Brain microvascular endothelial cell (primary cell): Measurements from ENCODE around the gene DDTL.
"Not testable (repeated sequence)": the region's sequence is repeated elsewhere in the genome, so short reads cannot be mapped to it uniquely, and the experiment has no call there.

Experiments used
- DNase-seq: peaks from one replicate; pipeline ENCODE4 v3.0.0-alpha.2; 2020
- H3K27ac ChIP-seq: fragments of 250-450 bp; sonication (Bioruptor Pico); 2 replicates; pipeline ENCODE4 v1.5.1; 2020; ENCODE audit warnings: mild to moderate bottlenecking, moderate library complexity
- H3K27me3 ChIP-seq: fragments of 250-450 bp; sonication (Bioruptor Pico); replicated peaks from 2 replicates; pipeline ENCODE4 v1.5.1; 2020; ENCODE audit warnings: mild to moderate bottlenecking
- H3K36me3 ChIP-seq: fragments of 250-450 bp; sonication (Bioruptor Pico); replicated peaks from 2 replicates; pipeline ENCODE4 v1.5.1; 2020; ENCODE audit warnings: mild to moderate bottlenecking
- H3K4me3 ChIP-seq: 2 replicates; pipeline ENCODE4 v1.5.1; 2011; ENCODE audit warnings: low read depth, mild to moderate bottlenecking, control low read depth, low read length, moderate library complexity
- in situ Hi-C: cut with HindIII; loops from 2 replicates; pipeline ENCODE4 v1.10.0; 2017; ENCODE audit warnings: low sequenced_read_pairs, low pct_ligation_motif_present
- TF ChIP-seq, protein P1 (sequence below): IDR thresholded peaks from 2 replicates; pipeline ENCODE4 v1.5.1; 2011; ENCODE audit warnings: low read depth, mild to moderate bottlenecking, moderate library complexity, low read length, control low read depth, inconsistent platforms; ENCODE audit errors: missing control alignments

Gene DDTL

DNA sequence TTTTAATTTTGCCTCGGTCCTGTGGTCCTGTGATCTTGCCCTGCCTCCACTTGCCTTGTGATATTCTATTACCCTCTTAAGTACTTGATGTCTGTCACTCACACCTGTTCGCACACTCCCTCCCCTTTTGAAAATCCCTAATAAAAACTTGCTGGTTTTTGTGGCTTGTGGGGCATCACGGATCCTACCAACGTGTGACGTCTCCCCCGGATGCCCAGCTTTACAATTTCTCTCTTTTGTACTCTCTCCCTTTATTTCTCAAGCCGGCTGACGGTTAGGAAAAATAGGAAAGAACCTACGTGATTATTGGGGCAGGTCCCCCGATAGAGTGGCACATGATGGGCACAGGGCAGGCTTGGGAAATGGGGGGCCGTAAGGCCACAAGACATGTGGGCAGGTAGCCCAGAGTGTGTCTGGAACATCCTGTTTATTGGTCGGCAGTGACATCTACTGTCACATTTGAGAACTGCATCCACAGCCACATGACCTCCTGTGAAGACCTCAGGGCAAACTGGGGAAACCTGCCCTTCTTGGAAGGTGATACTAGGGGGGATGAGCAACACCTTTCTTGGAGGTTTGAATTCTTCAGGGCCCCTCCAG lies 10.3 kb upstream of the DDTL start:
- H3K36me3 ChIP-seq, H3K27ac ChIP-seq, in situ Hi-C loops, H3K4me3 ChIP-seq, H3K27me3 ChIP-seq: not testable (repeated sequence)
- TF ChIP-seq, protein P1, sequence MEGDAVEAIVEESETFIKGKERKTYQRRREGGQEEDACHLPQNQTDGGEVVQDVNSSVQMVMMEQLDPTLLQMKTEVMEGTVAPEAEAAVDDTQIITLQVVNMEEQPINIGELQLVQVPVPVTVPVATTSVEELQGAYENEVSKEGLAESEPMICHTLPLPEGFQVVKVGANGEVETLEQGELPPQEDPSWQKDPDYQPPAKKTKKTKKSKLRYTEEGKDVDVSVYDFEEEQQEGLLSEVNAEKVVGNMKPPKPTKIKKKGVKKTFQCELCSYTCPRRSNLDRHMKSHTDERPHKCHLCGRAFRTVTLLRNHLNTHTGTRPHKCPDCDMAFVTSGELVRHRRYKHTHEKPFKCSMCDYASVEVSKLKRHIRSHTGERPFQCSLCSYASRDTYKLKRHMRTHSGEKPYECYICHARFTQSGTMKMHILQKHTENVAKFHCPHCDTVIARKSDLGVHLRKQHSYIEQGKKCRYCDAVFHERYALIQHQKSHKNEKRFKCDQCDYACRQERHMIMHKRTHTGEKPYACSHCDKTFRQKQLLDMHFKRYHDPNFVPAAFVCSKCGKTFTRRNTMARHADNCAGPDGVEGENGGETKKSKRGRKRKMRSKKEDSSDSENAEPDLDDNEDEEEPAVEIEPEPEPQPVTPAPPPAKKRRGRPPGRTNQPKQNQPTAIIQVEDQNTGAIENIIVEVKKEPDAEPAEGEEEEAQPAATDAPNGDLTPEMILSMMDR = peak; percentile 81
- DNase-seq = peak; percentile 63

DNA sequence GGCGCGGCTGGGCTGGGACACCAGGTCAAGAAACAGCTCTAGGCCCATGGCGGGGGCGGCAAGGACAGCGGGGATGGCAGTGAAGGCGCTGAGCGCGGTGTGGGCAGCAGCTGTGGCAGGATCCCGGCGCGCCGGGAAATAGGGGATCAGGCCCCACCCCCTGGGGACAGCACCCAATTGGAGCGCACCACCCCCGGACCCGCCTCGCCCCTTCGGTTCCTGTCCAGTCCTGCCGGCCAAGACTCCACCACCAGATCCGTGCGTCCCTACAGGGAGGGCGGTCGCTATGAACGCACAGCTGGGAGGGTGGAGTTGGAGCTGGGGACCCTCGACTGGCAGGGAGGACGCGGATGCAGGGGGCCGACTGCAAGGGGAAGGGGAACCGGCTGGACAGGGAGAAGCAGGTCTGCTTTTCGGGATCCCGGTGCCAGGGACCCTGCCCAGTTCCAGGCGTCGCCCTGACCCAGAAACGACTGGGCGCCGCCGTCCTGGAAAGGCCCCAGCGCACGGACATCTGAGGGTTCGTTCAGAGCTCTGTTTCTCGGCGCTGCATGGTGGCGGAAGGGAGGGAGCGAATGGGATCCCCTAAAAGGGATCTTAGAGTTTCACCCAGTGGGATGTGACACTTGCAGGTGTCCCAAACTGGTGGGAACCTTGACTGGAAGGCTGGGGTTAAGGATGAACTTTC lies 5.5 kb upstream of the DDTL start, which contains the start of gene GSTT2B:
Gene GSTT2B, minus strand, starts transcription at position 112 of the 688 bp plus-strand sequence. Its CDS starts 64 bp downstream, at position 48.
- DNase-seq, H3K27me3 ChIP-seq, in situ Hi-C loops, H3K36me3 ChIP-seq, H3K27ac ChIP-seq: not testable (repeated sequence)
- peak within 1 kb of the TSS; percentile 27 for H3K4me3 ChIP-seq

DNA sequence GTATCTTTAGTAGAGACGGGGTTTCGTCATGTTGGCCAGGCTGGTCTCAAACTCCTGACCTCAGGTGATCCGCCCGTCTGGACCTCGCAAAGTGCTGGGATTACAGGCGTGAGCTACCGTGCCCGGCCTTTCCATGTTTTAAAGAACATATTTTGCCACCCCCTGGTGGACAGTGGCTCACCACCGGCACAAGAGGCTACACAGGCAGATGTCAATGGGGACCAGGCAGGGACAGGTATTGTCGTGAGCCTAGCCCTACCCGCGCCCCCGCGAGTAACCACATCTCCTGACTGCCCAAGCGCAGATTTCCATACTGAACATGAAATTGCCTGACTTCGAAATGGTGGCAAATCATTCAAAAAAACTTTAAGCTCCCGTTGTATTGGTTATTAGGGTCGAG lies 594 bp upstream of the DDTL start:
- H3K27ac ChIP-seq, H3K27me3 ChIP-seq, H3K4me3 ChIP-seq, in situ Hi-C loops, DNase-seq: not testable (repeated sequence)
- peaks cover 11% of the 10 kb centered on the region for H3K36me3 ChIP-seq

DNA sequence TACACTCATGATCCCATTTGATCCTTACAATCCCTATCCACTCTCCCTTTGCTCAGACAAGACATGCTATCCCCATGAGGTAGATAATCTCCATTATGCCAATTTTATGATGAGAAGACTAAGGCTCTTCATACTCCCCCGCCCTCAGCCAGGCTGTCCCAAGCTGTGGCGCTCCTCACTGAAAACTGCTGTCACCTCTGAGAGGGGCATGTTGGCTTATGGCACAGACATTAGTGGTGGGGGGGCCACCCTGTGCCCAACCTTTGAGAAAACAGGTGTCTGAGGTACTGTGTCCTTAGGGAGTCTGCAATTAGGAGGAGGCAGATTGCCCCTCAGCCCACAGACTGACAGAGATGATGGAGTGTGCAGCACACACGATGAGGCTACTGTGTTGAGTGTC lies 2.4 kb downstream of the DDTL start:
- Histone ChIP-seq H3K36me3 (peaks cover 19% of the 10 kb centered on the region), H3K27ac (no peak overlapping the region), H3K27me3 (no peaks in the 10 kb centered on the region), H3K4me3 (no peak overlapping the region)
- TF ChIP-seq, protein P1 = no peak
- in situ Hi-C loops = no loop called here
- no peak for DNase-seq

DNA sequence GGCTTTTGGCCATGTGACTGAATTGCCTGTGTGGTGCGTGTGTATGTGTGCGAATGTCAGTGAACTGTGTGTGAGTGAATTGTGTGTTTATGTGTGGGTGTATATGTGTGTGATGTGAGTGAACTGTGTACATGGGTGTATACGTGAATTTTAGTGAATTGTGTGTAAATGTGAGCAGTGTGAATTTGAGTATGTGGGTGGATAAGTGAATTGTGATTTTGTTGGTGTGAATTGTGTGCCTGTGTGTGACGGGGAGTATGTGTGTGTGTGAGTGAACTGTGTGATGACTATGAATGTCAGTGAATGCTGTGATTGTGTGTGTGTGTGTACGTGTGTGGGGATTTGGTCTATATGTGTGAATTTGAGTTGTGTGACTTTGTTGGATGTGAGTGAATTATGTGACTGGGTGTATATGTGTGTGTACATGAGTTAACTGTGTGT lies 3.5 kb downstream of the DDTL start:
- Histone ChIP-seq H3K27me3 (no peaks in the 10 kb centered on the region), H3K27ac (no peak overlapping the region), H3K36me3 (peaks cover 19% of the 10 kb centered on the region), H3K4me3 (no peak overlapping the region)
- TF ChIP-seq, protein P1 = no peak
- in situ Hi-C loops = no loop called here
- no peak for DNase-seq

DNA sequence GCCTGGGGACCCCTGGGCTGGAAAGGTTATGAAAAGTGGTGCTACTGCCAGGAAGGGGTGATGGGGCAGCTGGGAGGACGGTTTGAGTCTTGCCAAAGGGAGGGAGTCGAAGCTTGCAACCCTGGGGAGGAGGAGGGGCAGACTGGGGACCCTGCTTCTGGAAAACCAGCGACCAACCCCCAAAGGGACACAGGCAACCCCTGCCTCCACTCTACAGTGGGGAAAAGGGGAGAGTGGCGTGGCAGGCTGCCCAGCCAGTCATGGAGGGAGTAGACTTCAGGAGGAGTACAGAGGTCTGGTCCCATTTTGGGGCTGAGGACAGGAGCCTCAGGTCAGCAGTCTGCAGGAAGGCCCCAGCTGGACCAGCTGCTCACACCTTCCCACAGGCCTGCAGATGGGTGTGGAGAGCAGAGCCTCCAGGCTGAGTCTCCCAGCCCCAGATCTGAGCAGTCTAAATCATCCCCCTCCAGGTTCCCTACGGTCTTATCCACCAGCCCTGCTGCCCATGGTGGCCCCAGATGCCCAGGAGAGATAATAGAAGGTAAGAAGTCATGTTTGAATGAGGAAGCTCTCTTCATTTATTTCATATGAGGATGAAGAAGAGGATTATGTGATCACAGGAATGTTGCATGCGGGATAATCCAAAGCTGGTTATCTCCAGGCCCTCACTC lies 4.3 kb downstream of the DDTL start:
- Histone ChIP-seq H3K27ac (no peak overlapping the region), H3K27me3 (no peaks in the 10 kb centered on the region), H3K36me3 (peaks cover 19% of the 10 kb centered on the region), H3K4me3 (no peak overlapping the region)
- TF ChIP-seq, protein P1 = no peak
- DNase-seq = no peak
- in situ Hi-C loops = no loop called here

DNA sequence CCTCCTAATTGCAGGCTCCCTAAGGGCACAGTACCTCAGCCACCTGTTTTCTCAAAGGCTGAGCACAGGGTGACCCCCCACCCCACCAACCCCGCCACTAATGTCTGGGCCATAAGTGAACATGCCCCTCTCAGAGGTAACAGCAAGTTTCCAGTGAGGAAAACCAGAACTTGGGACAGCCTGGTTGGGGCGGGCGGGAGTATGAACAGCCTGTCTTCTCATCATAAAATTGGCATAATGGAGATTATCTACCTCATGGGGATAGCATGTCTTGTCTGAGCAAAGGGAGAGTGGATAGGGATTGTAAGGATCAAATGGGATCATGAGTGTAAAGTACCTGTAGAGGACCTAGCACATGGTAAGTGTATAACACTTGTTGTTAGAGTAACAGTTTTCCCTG lies 5.2 kb downstream of the DDTL start:
- H3K27me3 ChIP-seq, DNase-seq, in situ Hi-C loops, H3K4me3 ChIP-seq, H3K27ac ChIP-seq: not testable (repeated sequence)
- H3K36me3 ChIP-seq = peaks cover 19% of the 10 kb centered on the region

DNA sequence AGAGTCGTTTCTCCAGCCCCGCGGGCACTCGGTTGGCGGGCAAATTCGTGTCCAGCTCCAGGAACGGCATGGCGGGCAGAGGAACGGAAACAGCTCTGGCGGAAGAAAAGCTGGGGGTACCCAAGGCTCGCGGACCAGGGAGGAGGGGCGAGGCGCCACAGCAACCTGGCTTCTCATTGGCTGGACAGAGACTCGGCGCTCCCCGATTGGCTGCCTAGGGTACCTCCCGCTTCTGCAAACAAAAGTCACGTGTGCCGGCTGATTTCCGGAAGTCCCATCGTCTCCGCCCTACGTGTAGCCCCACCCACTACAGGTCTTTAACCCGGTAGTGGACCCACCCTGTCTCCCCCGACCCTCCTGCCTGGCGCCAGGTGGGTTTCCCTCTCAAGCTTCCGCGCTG lies 7.7 kb downstream of the DDTL start, which contains the start of gene DDT:
Gene DDT, minus strand, starts transcription at position 97 of the 400 bp plus-strand sequence. Its CDS starts 27 bp downstream, at position 70.
- in situ Hi-C loops, DNase-seq, H3K4me3 ChIP-seq, H3K27me3 ChIP-seq, H3K27ac ChIP-seq: not testable (repeated sequence)
- H3K36me3 ChIP-seq = peaks cover 19% of the 10 kb centered on the region

DNA sequence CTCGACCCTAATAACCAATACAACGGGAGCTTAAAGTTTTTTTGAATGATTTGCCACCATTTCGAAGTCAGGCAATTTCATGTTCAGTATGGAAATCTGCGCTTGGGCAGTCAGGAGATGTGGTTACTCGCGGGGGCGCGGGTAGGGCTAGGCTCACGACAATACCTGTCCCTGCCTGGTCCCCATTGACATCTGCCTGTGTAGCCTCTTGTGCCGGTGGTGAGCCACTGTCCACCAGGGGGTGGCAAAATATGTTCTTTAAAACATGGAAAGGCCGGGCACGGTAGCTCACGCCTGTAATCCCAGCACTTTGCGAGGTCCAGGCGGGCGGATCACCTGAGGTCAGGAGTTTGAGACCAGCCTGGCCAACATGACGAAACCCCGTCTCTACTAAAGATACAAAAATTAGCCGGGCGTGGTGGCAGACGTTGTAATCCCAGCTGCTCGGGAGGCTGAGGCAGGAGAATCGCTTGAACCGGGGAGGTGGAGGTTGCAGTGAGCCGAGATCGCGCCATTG lies 8.2 kb downstream of the DDTL start:
- H3K4me3 ChIP-seq, DNase-seq, in situ Hi-C loops, H3K27ac ChIP-seq, H3K27me3 ChIP-seq: not testable (repeated sequence)
- H3K36me3 ChIP-seq = peaks cover 19% of the 10 kb centered on the region

DNA sequence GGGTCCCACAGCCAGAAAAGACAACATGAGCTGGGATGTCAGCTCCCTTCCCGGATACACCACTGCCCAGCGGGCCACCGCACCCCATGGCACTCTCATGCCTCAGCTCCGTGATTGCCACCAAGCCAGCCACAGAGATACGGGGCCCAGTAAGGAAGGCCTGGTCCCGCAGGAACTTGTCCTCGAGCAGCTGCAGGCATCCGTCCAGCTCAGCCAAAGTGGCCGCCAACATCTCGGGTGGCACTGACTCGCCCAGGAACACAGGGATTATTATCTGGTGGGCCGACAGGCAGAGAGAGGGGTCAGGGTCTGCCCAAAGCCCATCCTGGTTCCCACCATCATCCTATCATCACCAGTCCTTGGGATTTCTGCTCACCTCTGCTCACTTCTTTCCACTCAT lies 10.6 kb downstream of the DDTL start:
- H3K36me3 ChIP-seq, in situ Hi-C loops, H3K27ac ChIP-seq, DNase-seq, H3K4me3 ChIP-seq, H3K27me3 ChIP-seq: not testable (repeated sequence)
